Limb (tissue), 2 donors: ENCODE measurements around the gene MAGI1.
"Not testable (repeated sequence)": the region's sequence is repeated elsewhere in the genome, so short reads cannot be mapped to it uniquely, and the experiment has no call there.

Experiments used
- DNase-seq, 2 donors: peaks; one replicate each; pipeline ENCODE4 v3.0.0-alpha.2; 2016; ENCODE audit errors: extremely low spot score in 2 of 2

Gene MAGI1

GRCh38 chr3:65720989-65721737, 317.6 kb downstream of the MAGI1 start:
- DNase-seq: no peak

- not testable (repeated sequence) for DNase-seq
These were observed 319.1 kb downstream of the MAGI1 start for GRCh38 chr3:65719639-65720038.

GRCh38 chr3:65717676-65718346, 320.9 kb downstream of the MAGI1 start:
- no peak for DNase-seq

GRCh38 chr3:65716071-65716751, 322.5 kb downstream of the MAGI1 start:
- DNase-seq: no peak

- peak in 1 of 2 donors; percentile 30 for DNase-seq
These were observed 324.6 kb downstream of the MAGI1 start for GRCh38 chr3:65714134-65714533.

GRCh38 chr3:65713016-65713415, 325.7 kb downstream of the MAGI1 start:
- DNase-seq: peak in 1 of 2 donors; percentile 34

GRCh38 chr3:65712140-65712539, 326.6 kb downstream of the MAGI1 start:
- no peak for DNase-seq

GRCh38 chr3:65706776-65707568, 331.7 kb downstream of the MAGI1 start:
- DNase-seq: no peak

- no peak for DNase-seq
These were observed 332.4 kb downstream of the MAGI1 start for GRCh38 chr3:65706301-65706700.

- DNase-seq: no peak
These were observed 334.9 kb downstream of the MAGI1 start for GRCh38 chr3:65703820-65704219.

- DNase-seq: no peak
These were observed 335.7 kb downstream of the MAGI1 start for GRCh38 chr3:65703026-65703425.

- no peak for DNase-seq
These were observed 336.5 kb downstream of the MAGI1 start for GRCh38 chr3:65702202-65702601.

GRCh38 chr3:65701516-65701915, 337.2 kb downstream of the MAGI1 start:
- DNase-seq: no peak

- DNase-seq: no peak
These were observed 349.3 kb downstream of the MAGI1 start for GRCh38 chr3:65689436-65689835.

GRCh38 chr3:65687741-65688140, 351.0 kb downstream of the MAGI1 start:
- no peak for DNase-seq

- no peak for DNase-seq
These were observed 353.0 kb downstream of the MAGI1 start for GRCh38 chr3:65685621-65686235.

GRCh38 chr3:65678516-65678915, 360.2 kb downstream of the MAGI1 start:
- DNase-seq: no peak

GRCh38 chr3:65677486-65678010, 361.2 kb downstream of the MAGI1 start:
- DNase-seq: no peak

- no peak for DNase-seq
These were observed 362.1 kb downstream of the MAGI1 start for GRCh38 chr3:65676580-65676979.

GRCh38 chr3:65675011-65675410, 363.7 kb downstream of the MAGI1 start:
- DNase-seq: no peak

- DNase-seq: no peak
These were observed 364.5 kb downstream of the MAGI1 start for GRCh38 chr3:65674226-65674625.
